Hematopoietic multipotent progenitor cell treated with erythropoietin and hydrocortisone succinate and interleukin-3 and kit ligand, for 6 days (in vitro differentiated cells): Measurements from ENCODE around the gene ARHGEF19.
"Not testable (repeated sequence)": the region's sequence is repeated elsewhere in the genome, so short reads cannot be mapped to it uniquely, and the experiment has no call there.

Experiments
- DNase-seq: peaks from one replicate; pipeline ENCODE4 v3.0.0-alpha.2; 2015

Gene ARHGEF19

DNA sequence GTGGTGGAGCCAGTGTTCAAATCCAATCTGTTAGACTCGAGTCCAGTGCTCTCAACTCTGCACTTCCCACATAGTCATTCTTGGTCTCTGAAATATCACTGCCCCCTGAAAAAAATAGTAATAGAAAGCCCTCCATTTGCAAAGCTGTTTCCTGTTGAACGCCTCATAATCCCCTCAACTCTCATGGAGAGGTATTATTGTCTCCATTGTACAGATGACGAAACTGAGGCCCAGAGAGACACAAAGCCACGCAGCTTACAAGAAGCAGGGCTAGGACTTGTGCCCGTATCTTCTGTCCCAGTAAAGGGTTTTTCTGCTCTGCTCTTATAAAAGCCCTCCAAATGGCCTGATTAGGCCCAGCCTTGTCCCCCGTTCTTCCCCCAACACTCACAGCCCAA, 6.2 kb upstream of the ARHGEF19 start:
- no peak for DNase-seq

DNA sequence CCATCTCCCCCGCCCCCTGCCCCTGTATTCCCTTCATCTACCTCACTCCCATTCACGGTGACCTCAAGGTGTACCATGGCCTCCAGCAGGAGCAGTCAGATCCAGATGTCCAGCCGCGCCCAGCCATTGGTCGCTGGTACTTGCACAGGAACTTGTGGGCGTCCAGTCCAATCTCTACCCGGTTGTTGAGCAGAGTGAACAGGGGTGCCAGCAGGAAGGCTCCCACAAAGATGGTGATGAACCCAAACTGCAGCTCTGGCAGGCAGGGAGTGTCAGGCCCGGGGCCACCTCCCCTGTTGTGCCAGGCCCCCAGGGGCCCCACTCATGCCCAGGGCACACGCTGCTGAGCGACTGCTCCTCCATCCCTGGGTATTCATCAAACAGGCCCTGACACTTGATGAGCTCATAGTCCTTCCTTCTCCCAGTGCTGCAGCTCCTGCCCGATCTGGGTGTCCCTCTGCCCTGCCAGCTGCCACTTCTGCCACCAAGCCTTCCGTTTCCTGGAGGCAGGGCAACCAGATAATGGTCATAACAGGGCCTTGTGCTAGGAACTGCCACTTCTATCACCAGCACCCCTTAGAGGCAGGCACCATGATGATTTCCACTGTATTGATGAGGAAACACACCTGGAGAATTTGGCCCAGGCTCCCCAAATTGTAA, 5.7 kb upstream of the ARHGEF19 start:
- no peak for DNase-seq

DNA sequence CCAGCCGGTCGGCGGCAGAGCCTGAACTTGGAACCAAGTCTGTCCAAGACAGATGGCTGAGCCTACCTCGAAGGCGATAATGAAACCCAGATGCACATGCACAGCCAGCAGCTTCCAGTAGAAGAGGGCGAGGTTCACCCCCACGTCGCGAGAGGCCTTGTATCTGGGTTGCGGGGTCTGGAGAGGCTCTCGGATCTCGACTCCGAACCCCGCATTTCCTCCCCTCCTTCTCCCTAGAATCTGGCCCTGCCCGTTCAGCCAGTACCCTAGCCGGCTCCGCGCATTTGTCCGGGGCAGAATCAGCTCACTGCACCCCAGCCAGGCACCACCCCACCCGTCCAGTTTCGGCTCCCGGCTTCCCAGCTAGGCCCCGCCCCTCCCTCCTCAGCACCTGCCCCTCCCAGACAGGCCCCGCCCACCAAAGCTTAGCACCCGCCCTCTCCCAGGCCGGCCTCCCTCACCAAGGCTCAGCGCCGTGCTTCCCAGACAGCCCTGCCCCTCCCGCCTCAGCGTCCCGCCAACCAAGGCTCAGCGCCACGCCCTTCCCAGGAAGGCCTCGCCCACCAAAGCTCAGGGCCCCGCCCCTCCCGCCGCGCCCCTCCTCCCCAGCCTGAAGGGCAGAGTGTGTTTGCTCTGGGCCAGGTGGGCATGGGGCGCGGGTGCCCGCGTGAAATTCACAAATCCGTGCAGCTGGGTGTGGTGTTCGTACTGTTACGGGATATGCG, 4.8 kb upstream of the ARHGEF19 start:
- DNase-seq: peak; percentile 99

DNA sequence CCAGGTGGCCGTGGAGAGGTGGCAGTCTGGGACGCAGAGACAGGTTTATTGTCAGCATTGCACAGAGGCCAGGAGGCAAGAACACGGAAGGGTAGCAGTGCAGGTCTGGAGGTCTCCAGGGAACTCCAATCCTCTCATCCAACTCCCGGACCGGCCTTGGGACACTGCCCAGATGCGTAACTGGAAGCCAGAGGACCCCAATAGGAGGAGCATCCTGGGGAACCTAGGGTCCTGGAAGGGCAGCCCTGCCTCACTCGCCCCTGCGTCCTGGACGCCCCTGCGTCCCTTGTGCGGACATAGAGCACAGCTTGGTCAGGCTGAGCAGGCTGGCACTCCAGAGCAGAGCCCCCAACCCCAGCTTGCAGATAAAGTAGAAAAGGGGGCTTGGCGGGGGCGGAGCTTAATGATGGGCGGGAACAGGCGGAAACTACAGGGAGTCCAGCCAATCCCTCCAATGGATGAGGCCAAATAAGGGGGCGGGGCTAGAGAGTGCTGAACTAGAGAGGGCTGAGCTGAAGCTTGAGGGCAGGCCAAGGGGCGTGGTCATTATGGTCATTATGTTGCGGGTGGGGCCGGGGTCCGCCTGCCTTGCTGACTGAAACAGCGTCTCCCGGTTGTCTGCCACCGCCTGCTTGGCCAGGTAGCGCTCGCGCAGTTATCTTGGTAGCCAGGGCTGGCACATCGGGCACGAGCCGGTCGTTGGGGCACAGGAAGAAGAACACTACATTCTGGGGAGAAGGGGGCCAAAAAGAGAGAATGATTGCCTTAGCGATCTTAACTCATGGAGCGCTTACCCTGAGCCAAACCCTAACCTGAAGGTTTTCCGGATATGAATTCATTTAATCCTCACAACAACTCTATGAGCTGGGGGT, 3.7 kb upstream of the ARHGEF19 start:
- DNase-seq: peak; percentile 99

DNA sequence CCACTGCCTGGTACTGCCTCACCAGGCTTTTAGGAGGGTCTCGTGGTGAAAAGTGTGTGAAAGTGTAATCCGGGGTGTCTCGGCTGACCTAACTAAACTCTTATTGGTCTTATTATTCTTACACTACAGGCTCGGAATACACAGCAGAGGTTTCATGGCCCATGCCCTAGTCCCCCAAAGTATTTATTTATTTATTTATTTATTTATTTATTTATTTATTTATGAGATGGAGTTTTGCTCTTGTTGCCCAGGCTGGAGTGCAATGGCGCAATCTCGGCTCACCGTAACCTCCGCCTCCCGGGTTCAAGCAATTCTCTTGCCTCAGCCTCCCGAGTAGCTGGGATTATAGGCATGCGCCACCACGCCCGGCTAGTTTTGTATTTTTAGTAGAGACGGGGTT, 2.8 kb upstream of the ARHGEF19 start:
- not testable (repeated sequence) for DNase-seq

DNA sequence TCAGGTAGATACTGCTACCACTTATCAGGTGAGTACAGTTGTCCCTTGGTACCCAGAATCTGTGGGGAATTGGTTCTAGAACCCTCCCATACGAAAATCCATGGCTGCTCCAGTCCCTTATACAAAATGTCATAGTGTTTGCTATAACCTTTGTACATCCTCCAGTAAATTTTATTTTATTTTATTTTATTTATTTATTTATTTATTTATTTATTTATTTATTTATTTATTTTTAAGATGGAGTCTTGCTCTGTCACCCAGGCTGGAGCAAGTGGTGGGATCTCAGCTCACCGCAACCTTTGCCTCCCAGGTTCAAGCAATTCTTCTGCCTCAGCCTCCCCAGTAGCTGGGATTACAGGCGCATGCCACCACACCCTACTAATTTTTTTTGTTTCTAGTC, 1.1 kb upstream of the ARHGEF19 start:
- DNase-seq: not testable (repeated sequence)

DNA sequence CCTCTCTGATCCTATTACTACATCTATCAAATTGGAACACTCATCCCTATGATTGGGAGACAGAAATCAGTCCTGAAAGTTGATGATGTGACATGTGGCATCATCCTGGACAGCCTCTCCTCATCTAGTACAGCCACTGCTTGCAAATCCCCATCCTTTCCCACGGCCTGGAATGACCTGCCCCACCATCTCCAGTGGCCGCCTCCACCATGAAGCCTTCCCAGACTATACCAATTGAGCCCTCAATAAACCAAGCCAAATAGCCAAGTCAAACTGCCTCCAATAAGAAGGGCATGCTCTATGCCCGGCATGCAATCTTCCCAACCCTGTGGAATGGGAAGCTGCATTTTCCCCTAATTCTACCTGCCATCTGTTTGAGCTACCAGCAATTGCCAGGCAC, 561 bp upstream of the ARHGEF19 start:
- no peak for DNase-seq

DNA sequence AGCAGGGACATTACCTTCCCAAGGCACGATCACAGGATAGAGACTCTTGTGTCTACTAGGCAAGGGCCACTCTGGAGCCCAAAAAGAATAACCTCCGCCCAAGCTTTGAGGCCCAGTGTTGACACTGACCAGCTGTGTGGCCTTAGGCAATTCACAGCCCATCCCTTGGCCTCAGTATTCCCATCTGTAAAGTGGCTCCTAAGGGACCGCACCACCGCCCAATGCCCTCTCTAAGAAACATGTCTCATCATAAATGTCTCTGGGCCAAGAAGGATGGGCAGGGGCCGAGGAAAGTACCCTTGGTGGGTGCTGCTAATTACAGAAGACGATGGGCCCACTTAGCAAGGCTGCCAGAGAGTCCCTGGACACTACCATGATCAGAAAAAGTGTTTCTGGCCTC, 628 bp downstream of the ARHGEF19 start:
- DNase-seq: no peak

DNA sequence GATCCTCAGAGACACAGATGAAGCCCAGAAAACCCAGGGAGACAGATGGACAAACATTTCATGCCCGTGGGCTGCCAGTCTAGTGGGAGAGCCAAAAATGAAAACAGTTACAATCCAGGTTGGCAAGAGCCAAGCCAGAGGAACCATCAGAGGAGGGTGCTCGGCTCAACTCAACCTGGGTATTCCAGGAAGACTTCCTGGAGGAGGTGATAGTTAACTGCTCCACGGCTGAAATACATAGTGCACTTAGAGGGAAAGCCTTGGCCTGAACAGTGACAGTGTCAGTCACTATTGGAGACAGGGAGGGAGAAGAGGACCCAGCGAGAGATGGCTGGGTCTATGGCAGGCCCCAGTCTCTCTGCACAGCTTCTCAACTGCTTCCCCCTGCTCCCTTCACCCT, 1.9 kb downstream of the ARHGEF19 start:
- DNase-seq: no peak

DNA sequence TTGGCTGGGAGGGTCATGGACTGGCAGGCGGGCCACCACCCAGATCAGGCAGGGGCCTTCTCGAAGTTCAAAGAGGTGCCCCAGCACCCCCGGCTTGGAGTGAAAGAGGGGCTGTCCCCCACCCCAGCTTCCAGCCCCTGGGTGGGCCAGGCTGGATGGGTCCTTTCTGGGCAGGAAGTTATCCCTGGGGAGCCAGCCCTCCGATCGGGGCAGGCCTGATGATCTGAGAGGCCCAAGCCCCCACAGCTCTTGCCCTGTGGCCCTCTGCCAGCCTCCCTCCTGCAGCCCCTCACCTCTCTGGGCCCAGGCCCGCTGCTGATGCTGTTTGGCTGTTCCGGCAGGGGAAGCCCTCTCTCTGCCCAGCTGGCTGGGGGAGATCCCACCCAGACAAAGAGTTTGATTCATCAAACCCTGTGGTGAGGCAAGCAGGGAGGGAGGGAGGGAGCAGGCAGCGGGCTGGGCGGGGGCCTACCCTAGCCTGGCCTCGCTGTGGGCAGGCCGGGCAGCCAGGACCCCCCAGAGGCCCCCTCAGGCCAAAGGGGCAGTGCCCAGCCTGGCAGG, 2.5 kb downstream of the ARHGEF19 start:
- DNase-seq: no peak

DNA sequence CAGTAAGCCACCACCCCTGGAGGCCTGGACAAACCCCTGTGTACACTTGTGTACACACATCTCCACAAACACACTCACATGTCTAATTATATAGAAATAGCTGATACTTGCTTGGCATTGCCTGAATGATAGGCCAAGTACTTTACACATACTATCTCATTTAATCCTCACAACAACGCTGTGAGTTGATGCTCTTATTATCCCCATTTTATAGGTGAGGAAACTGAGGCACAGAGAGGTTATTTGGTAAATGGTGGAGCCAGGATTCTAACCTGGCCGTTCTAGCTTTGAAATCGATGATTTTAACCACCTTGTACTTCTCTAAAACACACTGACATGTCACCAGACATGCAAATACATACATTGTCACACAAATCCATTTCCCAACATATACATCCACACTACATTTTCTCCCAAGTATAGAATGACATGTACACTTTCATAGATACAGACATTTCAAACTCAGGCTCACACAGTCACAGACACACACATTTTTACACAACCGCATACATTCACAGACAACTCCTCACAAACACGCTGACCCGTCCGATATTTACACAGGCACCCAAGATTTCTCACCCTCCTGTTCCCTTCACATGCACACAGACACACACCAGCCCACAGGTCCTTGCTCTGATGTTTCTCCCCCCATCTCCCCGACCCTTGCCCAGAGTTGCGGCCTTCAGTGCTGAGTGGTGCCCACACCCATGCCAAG, 3.2 kb downstream of the ARHGEF19 start:
- DNase-seq: no peak

DNA sequence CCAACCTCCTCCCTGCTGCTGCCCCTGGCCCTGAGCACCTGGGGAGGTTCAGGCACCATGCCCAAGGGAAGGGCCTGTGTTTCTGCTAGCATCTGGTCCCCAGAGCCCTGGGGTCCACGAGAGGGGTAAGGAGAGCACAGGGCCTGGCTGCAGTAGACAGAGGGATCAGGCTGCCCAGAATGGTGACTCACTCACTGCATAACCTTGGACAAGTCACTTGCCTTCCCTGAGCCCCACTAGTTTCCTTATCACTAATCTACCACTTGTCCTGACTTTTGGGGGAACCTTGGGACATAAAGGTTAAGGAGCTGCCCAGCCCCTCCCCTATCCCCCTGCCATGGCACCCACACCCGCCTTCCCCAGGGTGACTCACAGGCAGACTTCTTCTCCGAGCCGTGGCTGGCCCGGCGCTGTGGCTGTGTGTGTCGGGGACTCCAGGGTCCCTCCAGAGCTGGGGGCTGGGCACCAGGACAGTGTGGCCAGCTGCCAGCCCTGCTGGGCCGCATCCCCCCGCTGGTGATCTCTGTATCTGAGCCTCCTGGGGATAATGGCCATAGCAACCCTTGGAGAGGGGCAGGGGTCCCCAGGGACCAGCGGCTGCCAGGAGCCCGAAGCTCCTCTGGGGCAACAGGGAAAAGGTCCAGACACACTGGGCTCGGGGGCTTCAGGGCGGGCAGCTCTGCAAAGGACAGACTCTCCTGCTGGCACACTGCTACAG, 4.0 kb downstream of the ARHGEF19 start:
- DNase-seq: peak; percentile 73

DNA sequence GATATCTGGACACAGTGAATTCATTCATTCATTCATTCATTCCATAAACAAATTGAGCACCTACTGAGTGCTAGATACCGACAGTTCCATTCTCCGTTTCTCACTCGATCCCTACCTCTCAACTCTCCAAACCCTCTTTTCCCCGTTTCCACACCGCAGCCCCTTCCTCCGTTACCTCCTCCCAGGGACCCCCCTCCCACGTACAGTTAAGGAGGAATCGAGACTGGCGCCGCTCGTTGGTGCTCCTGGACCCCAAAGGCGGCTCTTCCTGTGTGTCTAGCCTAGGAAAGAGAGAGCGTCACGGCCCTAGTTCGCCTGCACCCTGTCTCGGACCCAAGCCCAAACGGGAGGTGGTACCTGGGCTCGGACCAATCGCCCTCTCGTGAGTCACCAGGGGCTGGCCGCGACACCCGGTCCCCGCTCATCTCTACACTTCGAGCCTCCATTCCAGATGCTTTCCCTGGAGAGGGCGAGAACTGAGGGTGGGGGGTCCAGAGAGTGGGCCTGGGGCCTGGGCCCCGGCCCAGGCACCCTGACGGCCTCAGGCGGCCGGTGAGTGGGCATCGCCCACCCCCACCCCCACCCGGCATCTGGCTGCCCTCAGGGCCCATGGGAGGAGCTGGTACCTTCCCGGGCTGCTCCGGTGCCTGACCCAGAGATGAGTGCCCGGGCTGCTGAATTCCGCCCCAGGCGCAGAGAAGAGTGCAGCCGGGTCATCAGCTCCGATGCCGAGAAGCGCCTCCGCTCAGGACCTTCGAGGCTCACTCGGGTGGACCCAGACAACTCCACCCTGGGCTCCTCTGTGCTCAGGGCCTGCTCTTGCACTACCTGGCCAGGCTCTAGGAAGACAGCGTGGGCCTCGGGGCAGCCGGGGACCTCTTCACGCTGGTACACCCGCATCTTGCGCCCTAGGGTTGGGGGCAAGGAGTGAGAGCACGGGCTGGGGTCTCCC, 4.9 kb downstream of the ARHGEF19 start:
- no peak for DNase-seq

DNA sequence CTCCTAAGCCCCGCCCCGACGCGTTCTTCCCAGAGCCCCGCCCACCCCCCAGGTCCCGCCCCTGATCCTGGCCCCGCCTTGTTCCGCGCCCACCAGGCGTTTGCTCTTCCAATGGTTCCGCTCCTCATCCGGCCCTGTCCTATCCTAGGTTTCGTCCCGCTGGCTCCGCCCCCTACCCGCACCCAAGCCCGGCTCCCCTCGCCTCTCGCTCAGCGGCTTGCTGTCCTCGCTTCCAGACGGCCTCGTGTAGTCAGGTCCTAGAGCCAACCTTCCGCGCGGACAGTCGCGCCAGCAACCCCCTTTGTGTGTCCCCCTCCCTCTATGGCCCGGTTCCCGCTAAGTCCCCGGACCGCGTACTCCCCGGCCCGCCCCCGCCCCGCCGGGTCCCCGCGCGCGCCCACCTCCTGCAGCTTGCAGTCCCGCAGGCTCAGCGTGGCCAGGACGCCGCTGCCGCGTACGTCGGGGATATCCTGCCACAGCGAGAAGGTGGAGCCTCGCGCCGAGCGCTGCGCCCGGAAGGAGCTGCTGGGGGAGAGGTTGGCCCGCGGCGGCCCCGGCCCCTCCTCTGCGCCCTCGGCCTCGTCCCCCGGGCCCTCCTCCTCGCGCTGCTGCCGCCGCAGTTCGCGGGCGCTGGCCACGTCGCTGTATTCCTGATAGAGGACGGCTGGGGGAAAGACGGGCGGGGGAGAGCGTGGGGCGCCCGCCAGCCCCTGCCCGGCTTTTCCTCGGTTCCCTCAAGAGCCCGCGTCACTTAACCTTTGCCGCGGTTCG, 5.7 kb downstream of the ARHGEF19 start:
- peak; percentile 99 for DNase-seq

DNA sequence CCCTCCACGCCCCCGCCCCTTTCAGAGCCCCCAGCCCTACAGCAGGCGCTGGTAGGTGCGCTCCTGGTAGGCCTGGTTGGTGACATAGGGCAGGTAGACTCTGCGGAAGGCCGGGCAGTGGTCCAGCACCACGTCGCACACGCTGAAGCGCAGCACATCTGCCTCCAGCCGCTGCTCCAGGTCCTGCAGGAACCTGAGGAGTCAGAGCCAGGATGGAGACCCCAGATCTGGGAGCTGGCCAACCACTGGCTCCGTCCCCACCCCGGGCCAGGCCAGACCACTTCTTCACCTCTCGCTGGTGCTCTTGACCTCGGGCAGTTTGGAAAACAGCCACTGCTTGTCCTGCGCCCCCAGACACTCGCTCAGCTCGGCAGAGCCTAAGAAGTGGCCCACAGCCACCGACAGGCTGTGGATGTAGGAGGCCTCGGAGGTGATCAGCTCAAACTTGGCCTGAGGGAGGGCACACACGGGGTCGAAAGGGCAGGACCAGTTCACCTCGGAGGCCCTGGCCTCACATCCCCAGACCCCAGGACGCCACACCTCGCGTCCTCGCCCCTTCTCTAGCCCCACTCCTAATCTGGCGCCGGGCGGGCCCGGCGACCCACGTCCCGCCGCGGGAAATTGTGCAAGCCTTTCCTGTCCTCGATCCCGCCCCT, 6.4 kb downstream of the ARHGEF19 start:
- DNase-seq: no peak

DNA sequence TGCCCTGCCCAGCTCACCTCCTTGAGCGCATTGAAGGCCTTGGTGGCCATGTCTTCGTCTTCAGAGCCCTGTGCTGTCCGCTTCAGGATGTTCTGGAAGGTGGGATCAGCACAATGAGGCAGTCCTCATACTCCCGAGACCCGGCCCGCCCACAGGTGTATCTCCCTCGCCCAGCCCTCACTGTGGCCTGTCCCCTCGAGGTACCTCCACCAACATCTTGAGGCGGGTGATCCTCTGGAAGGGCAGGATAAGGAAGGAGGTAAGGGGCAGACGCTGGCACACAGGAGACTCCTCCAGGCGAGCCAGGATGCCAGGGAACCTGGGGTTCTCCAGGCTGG, 7.1 kb downstream of the ARHGEF19 start:
- DNase-seq: no peak

DNA sequence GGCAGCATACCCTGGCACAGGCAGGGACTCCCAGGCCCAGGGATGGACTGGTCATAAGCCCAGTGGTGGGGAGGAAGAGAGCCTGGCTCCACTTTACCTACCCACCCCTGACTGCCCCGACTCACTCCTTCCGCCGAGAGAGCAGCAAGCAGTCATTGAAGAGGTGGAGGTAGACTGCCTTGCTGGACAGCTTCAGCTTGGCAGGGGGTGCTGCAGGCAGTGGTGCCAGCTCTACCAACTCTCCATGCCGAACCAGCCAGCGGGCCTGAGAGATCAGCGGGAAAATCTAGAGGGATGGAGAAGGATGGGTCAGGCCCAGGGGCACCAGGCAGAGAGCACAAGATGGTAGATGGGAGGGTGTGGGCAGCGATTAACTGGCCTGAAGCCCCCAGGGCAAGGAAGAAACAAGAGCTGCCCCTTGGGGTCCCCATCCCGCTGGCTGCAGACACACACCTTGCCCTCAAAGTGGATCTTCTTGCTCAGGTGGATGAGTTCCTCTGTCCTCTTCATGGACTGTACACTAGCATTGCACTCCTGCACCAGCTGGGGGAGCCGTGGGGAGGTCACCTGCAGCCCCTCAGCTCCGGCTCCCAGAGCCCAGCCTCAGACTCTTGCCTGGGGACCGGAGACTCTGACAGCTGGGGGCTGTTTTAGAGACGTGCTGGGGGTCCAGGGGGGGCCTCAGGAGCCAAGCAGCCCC, 7.7 kb downstream of the ARHGEF19 start:
- DNase-seq: peak; percentile 72

DNA sequence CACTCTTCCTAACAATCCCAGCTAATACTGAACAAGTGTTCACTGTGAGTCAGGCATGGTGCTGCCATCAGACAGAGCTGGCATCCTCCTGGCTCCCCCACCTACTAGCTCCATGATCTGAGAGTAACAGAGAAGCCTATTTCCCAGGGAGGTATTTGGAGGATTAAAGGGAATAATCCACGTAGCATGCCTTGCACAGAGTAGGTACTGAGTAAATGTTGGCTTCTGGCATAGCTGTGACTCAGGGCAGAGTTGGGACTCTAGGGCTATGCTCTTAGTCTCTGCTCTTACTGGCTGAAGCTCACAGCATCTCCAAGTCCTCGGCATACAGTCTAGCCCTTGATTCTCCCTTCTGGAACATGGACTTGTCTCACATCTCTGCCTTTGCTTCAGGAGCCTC, 8.2 kb downstream of the ARHGEF19 start:
- DNase-seq: no peak

DNA sequence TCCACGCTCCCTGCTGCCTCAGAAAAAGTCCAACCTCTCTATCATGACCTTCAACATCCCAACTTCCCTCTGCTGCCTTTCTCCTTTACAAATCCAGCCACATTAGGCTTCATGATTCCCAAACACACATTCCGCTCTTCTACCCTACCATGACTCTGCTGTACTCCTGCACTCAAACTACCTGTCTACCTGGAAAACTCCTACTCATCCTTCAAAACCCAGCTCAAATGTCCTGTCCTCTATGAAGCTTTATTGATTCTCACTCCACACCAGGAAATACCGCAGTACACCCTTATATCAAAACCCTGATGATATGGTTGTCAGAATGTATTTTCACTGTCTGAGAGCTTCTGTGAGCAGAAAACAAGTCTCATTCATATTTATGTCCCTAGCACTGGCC, 8.9 kb downstream of the ARHGEF19 start:
- no peak for DNase-seq
